Glomerular visceral epithelial cell (primary cell): ENCODE measurements around the gene DNMT3A.
A peak's percentile ranks its signal among the peaks of the same experiment; 100 is the strongest.

Experiments
- DNase-seq: peaks from one replicate; pipeline ENCODE4 v3.0.0-alpha.2; 2016; ENCODE audit errors: extremely low spot score

DNMT3A gene

DNA sequence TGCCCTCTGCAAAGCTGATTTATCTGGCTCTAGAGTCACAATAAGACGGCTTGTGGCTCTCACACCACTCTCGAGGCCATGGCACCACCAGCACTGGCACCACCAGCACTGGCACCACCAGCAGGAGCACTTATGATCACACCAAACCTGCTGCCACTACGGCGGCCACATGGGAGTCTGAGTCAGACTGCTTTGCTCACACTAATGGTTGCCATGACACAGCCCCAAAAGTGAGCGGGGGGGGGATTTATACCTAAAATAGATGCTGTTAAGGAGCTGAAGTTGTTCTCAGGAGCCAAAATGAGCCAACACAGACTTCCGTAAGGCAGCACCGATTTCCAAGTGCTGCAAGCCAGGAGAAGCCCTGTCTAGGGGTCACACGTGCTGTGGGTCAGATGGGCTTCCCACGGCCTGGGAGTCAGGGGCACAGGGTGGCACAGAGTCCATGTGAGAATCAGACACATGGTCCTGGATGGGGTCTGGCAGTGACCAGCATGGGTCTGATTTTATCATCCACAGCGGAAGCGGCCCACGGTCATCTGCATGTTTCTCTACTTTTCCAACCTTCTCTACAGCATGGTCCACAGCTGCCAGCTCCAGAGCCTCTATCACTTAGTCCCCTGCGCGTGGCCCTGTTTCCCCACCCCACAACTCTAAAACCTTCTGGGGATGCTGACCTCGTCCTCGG, 16.7 kb downstream of the DNMT3A start:
- DNase-seq: no peak

DNA sequence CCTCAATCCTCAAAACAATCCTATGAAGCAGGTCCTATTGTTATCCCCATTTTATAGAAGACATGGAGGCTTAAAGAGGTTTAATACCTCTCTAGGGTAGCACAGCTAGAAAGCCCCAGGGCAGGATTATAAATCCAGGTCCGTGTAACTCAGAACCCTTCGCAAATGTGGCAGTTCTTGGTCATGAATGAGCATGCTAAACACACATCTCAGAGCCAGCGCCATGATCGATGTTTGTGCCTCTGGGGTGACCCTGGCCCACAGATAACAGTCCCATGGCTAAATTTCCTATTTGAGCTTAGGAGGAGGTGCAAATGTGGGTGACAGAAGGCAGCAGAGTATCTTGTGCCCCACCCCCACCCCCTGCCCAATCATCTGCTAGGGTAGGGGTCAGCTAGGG, 17.5 kb downstream of the DNMT3A start:
- DNase-seq: no peak

- no peak for DNase-seq
Observed at GRCh38 chr2:25323610-25324189, 18.0 kb downstream of the DNMT3A start.

DNA sequence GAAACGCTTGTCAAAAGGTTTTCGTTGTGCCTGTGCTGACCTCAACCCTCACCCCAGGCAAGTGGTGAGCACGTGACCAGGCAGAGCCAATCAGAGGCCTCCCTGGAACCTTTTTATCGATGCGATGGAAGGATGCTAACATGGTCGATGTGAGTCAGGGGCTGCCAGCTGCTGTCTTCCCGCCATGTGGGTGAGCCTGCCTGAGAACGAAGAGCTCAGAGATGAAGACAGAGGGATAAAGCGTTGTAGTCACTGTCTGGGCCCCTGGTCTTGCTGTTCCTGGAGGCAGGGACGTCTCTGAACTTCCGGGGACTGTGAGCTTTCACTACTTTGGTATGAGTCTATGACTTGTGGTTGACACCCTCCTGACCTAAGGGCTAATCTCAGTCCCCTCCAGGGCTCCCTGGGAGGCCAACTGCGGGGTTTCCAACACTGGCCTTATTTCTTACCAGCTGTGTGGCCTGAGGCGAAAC, 18.6 kb downstream of the DNMT3A start:
- peak; percentile 26 for DNase-seq

DNA sequence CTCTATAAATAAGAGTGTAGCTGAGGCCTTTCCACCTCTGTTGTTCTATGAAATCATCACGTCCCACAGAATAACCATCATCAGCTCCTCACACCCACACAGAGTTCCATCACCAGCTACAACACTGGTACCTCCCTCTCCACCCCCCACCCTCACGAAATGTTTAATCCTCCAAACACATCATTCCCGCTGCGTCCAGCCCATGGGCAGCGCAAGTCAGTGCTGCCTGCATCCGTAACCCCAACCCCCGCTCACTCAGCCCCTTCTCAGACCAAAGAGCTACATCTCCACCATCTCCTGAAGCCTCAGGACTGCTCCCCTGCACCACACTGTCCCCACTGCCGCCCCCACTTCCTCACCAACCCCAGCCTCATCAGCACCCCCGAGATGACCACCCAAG, 19.4 kb downstream of the DNMT3A start:
- DNase-seq: no peak

DNA sequence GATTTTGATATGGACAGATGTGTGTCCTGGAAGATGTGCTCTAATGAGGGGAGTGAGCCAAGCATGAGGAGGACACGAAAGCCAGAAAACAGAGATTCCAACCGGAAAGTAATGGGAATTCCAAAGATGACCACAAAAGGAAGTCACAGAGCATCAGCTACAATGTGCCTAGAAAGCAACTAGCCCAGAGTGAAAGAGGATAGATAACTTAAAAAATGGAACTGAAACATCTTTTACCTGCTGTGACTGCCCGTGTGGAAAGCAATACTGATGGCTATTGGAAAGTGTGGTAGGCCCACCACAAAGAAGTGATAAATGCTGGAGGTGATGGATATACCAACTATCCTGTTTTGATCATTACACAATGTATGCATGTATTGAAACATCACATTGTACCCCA, 21.6 kb downstream of the DNMT3A start:
- DNase-seq: peak; percentile 15

GRCh38 chr2:25316101-25316500, 25.6 kb downstream of the DNMT3A start:
- DNase-seq: no peak

GRCh38 chr2:25315316-25315680, 26.4 kb downstream of the DNMT3A start:
- DNase-seq: no peak

GRCh38 chr2:25314514-25315315, 27.0 kb downstream of the DNMT3A start:
- no peak for DNase-seq

DNA sequence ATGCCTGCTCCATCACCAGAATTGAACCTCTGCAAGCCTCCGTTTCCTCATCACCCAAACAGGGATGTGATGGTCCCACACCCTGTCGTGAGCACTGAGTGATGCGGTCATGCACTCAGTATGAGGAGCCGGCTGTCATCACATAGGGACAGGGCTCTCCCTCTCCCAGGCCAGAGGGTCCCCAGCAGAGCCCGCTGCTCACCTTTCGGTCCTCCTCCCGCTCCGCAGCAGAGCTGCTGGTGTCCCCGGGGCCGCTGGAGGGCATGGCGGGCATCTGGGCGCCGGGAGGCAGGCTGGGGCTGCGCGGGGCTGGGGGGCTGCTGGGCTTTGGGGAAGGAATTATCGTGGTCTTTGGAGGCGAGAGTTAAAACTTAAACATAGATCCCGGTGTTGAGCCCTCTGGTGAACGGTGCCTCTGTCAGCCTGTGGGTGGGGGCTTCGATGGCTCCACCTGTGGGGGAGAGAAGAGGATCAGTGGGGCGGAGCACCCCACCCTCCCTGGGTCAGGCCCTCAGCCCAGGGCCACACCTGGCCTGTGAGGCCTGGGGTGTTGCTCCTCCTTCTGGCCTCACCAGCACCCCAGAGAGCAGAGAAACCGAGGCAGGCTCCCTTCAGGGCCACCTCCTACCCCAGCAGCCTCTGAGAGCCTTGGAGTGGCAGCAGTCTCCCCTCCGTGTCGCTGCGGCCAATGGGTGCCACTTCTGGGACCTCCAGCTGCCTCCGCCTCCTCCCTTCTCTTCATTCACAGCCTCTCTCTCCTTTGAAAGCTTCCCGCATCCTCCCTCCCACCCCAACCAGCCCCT, 27.8 kb downstream of the DNMT3A start:
- no peak for DNase-seq

- DNase-seq: no peak
Observed at GRCh38 chr2:25312958-25313710, 28.6 kb downstream of the DNMT3A start.

DNA sequence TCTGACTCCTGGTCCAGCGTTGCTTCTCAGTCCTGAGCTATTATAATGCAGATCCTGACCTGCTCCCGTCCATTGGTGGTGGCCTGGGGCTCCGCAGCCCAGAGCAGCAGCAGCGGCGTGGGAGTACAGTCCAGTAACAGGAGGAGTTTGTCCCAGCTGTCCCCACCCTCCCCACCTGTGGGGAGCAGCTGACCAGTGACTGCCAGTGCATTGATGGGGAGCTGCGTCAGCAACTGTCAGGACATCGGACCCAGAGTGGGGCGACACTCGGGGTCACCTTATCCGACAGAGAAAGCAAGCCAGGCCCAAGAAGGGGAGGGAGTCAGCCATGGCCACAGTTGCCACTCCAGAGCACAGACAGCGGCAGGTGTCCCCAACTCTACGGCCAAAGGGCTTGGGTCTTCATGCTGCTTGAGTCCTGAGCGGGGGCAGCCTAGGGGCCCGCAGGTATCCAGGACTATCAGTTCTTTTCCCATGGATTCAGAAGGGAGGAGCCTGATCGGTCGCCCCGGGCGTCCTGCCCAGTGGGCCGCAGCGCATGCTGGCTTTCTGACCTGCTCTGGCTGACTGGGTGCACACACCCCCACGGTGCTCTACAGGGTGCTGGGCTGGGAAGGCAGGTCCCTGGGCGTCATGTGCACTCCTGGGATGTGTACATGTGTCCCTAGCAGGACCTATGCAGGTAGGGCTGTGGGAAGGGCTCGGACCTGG, 29.7 kb downstream of the DNMT3A start:
- no peak for DNase-seq

DNA sequence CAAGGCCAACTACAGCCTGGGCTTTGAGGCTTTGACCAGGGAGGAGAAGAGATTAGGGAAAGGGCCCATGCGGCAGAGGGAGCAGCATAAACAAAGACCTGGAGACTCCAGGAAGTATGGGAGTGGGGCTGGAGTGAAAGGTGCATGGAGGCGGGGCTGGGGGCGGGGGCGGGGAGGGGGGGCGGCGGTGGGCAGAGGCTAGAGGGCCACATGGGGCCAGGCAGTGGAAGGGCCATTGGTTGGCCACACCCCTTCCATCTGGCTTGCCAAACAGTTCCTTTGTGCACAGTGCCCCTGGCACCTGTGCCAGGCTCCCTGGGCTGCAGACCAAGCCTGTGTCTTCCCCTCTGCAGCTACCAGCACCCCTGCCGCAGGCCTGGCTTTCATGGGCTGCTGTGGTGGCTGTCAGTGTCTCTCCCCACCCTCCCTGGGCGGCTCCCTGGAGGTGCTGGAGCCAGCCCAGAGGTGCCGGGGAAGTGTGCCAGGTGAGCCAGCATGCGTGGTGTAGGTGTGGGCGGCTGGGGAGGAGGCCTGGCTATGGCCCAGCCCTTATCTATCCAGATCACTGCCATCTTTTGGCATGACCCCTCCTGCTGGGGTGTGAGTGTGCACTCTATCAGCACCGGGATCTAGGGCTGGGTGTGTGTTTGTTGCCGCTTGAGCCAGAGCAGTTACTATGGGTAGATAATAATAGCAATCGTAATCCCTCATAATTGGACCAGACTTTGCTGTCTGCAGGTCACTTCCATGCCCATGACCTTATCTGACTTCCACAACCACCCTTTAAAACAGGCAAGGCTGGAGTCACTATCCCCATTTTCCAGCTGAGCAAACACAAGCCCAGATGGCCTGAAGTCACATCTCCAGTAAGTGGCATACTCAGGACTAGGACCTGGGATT, 30.5 kb downstream of the DNMT3A start:
- no peak for DNase-seq

GRCh38 chr2:25310709-25310964, 31.1 kb downstream of the DNMT3A start:
- no peak for DNase-seq

GRCh38 chr2:25309402-25309801, 32.3 kb downstream of the DNMT3A start:
- peak; percentile 36 for DNase-seq

DNA sequence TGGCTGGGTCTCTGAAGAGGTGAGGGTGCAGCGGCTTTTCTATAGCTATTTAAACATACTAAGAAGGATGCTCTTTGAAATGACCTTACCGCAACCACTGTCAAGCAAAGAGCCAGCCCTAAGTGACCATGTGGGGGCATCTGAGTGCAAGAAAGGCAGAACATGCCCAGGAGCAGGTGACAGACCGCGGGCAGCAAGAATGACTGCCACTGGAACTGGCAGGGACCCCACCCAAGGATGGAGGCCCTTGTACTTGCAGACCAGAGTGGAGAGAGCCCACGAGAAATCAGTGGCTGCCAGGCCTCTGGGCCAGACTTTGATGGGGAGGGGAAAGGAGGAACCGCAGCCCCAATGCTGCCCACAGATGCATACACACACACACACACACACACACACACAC, 33.1 kb downstream of the DNMT3A start:
- no peak for DNase-seq

- no peak for DNase-seq
Observed at GRCh38 chr2:25307949-25308557, 33.7 kb downstream of the DNMT3A start.

GRCh38 chr2:25306777-25307368, 34.9 kb downstream of the DNMT3A start:
- no peak for DNase-seq

DNA sequence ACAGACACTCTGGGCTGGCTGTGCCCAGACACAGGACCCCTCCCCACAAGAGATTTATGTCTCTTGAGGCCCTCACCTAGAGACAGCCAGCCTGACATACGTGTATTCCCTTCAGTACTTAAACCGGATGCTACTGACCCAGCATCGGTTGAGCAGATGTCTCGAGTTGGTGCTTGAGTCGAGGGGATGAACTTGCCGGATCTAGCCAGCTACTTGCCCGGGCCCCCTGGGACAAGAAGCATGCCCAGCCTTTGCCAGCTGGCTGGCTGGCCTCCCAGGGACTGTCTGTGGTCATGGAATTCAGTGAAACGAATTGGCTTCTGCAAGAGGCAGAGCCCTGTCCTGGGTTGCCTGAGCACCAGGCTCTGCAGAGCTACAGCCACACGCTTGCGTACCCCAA, 36.0 kb downstream of the DNMT3A start:
- DNase-seq: no peak
